G401.6 (cell line): ENCODE measurements around the gene XRCC6.
"Not testable (repeated sequence)": the region's sequence is repeated elsewhere in the genome, so short reads cannot be mapped to it uniquely, and the experiment has no call there.

Experiments
- FAIRE-seq: peaks from 2 replicates; lab custom pipeline; 2012; peaks lifted over from hg19 to GRCh38; lab: Jason Lieb, UNC

The XRCC6 gene

GRCh38 chr22:41654322-41654721 is 33.2 kb downstream of the XRCC6 start:
- no peak for FAIRE-seq

- no peak for FAIRE-seq
Measured at GRCh38 chr22:41656556-41656955, 35.5 kb downstream of the XRCC6 start.

- FAIRE-seq = no peak
Measured at GRCh38 chr22:41657709-41658108, 36.6 kb downstream of the XRCC6 start.

GRCh38 chr22:41658869-41659268 is 37.8 kb downstream of the XRCC6 start:
- FAIRE-seq = no peak

- no peak for FAIRE-seq
Measured at GRCh38 chr22:41659941-41660340, 38.8 kb downstream of the XRCC6 start.

GRCh38 chr22:41660416-41660815 is 39.3 kb downstream of the XRCC6 start:
- no peak for FAIRE-seq

GRCh38 chr22:41661088-41661487 is 40.0 kb downstream of the XRCC6 start:
- FAIRE-seq = no peak

GRCh38 chr22:41661713-41662112 is 40.6 kb downstream of the XRCC6 start:
- no peak for FAIRE-seq

- FAIRE-seq = not testable (repeated sequence)
Measured at GRCh38 chr22:41663594-41663993, 42.5 kb downstream of the XRCC6 start.

GRCh38 chr22:41664490-41664889 is 43.4 kb downstream of the XRCC6 start:
- peak; percentile 46 for FAIRE-seq

GRCh38 chr22:41664951-41665350 is 43.9 kb downstream of the XRCC6 start:
- FAIRE-seq = no peak

GRCh38 chr22:41668971-41669911 is 48.1 kb downstream of the XRCC6 start:
- no peak for FAIRE-seq

GRCh38 chr22:41672096-41672495 is 51.0 kb downstream of the XRCC6 start:
- not testable (repeated sequence) for FAIRE-seq

GRCh38 chr22:41672780-41673509 is 51.9 kb downstream of the XRCC6 start:
- no peak for FAIRE-seq

GRCh38 chr22:41674846-41675340 is 53.8 kb downstream of the XRCC6 start:
- FAIRE-seq = no peak

- FAIRE-seq = no peak
Measured at GRCh38 chr22:41676134-41676533, 55.0 kb downstream of the XRCC6 start.

- no peak for FAIRE-seq
Measured at GRCh38 chr22:41681616-41682015, 60.5 kb downstream of the XRCC6 start.

- no peak for FAIRE-seq
Measured at GRCh38 chr22:41682033-41682807, 61.1 kb downstream of the XRCC6 start.

GRCh38 chr22:41683052-41683451 is 62.0 kb downstream of the XRCC6 start:
- FAIRE-seq = no peak

GRCh38 chr22:41683616-41684015 is 62.5 kb downstream of the XRCC6 start:
- FAIRE-seq = no peak

- FAIRE-seq = no peak
Measured at GRCh38 chr22:41684194-41684593, 63.1 kb downstream of the XRCC6 start.

- not testable (repeated sequence) for FAIRE-seq
Measured at GRCh38 chr22:41686890-41687289, 65.8 kb downstream of the XRCC6 start.
